EH (cell line): ENCODE data around the gene DNAJC1.
"Not testable (repeated sequence)": the region's sequence is repeated elsewhere in the genome, so short reads cannot be mapped to it uniquely, and the experiment has no call there.

Experiments used
- DNase-seq: peaks from one replicate; pipeline ENCODE4 v3.0.0-alpha.2; 2015; ENCODE audit warnings: low read depth

The DNAJC1 gene

GRCh38 chr10:21899736-21900135, 103.8 kb downstream of the DNAJC1 start:
- DNase-seq = no peak

DNA sequence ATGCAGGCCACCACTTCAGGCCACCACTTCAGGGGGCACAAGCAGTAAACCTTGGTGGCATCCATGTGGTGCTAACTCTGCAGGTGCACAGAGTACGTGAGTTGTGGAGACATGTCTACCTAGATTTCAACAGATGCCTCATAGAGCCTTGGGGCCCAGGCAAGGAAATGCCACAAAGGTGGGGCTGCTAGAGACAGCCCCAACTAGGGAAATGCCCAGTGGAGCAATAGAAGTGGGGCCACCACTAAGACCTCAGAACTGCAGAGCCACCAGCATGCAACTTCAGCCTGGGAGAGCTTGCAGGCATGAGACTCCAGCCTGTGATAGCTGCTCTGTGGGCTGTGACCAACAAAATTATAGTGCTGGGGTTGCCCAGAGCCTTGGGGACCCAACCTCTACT, 107.6 kb downstream of the DNAJC1 start:
- DNase-seq = no peak

DNA sequence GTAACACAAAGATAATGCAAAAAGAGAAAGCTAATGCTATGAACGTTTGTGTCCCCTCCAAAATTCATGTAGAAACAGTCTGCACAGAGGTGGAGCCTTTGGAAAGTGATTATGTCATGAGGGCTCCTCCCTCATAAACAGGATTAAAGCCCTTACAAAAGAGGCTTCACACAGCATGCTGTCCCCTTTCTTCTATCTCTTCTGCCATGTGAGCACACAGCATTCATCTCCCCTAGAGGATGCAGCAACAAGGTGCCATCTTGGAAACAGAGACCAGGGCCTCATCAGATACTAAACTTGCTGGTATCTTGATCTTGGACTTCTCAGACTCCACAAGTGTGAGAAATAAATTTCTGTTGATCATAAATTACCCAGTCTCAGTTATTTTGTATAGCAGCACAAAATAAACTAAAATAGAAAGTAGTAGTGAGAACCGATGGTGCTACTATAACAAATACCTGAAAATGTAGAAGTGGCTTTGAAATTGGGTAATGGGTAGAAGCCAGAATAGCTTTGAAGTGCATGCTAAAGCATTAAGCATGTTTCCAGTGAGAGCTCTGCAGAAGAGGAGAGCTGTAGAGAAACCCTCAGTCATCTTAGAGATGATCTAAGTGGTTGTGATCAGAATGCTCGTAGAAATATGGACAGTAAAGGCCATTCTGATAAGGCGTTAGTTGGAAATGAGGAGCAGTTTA, 108.7 kb downstream of the DNAJC1 start:
- no peak for DNase-seq

DNA sequence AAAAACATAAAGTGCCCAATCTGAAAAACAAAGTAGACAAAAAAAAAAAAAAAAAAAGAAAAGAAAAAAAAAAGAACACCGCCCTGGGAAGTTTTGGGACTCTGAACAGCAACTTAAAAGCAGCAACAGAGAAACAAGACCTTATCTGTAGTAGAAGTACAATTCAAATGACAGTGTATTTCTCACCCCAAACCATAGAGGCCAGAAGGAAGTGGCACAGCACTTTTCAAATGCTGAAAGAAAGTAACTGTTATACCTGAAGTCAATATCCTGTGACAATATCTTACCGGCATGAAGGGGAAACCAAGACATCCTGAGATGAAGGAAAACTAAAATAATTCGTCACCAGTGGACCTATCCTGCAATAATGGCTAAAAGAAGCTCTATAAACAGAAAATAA, 112.1 kb downstream of the DNAJC1 start:
- DNase-seq = no peak

GRCh38 chr10:21889477-21890275, 113.9 kb downstream of the DNAJC1 start:
- no peak for DNase-seq

DNA sequence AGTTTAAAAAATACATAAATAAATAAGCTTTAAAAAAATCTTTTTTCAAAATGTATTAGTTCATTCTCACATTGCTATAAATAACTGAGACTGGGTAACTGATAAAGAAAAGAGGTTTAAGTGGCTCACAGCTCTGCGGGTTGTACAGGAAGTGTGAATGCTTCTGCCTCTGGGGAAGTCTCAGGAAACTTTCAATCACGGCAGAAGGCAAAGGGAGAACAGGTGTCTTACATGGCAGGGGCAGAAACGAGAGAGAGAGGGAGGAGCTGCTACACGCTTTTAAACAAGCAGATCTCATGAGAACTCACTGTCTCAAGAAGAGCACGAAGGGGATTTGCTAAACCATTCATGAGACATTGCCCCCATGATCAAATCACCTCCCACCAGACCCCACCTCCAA, 114.6 kb downstream of the DNAJC1 start:
- DNase-seq = no peak

- DNase-seq = no peak
Observed at GRCh38 chr10:21885940-21886339, 117.6 kb downstream of the DNAJC1 start.

- DNase-seq = no peak
Observed at GRCh38 chr10:21873198-21873597, 130.3 kb downstream of the DNAJC1 start.

GRCh38 chr10:21872771-21873170, 130.8 kb downstream of the DNAJC1 start:
- DNase-seq = not testable (repeated sequence)

GRCh38 chr10:21870849-21871248, 132.7 kb downstream of the DNAJC1 start:
- DNase-seq = no peak

DNA sequence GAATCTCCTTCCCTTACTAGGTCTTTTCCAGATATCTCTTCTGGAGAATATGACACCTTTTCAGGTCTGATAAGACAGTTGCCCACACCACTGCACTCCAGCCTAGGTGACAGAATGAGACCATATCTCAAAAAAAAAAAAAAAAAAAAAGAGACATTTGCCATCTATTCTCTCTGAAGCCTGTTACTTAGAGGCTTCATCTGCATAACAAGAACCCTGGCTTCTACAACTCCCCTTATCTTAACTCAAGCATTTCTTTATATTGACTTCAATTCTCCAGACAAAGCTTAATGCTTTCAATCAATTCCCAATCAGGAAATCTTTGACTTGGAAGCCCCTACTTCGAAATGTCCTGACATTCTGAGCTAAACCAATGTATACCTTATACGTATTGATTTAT, 134.4 kb downstream of the DNAJC1 start:
- not testable (repeated sequence) for DNase-seq

- peak; percentile 6 for DNase-seq
Observed at GRCh38 chr10:21860718-21861117, 142.8 kb downstream of the DNAJC1 start.

DNA sequence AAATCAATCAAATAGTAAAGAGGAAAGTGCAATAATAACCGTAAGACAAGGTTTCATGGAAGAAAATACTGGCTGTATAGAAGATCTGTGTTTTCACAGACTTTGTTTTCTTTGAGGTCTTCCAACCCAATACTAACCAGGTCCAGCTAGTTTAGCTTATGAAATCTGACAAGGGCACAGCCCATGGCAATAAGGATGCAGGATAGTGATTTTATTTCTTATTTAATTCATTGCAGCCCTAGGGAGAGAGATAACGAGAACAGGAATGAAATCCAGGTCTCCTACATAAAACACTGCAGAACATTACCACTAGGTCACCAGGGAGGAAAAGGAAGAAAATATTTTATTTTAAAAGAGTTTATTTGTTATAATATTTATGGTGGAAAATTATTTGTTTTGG, 145.1 kb downstream of the DNAJC1 start:
- no peak for DNase-seq

- DNase-seq = no peak
Observed at GRCh38 chr10:21849607-21850006, 153.9 kb downstream of the DNAJC1 start.

- DNase-seq = no peak
Observed at GRCh38 chr10:21843645-21844044, 159.9 kb downstream of the DNAJC1 start.

GRCh38 chr10:21841273-21841672, 162.3 kb downstream of the DNAJC1 start:
- DNase-seq = not testable (repeated sequence)

GRCh38 chr10:21837487-21837886, 166.0 kb downstream of the DNAJC1 start:
- not testable (repeated sequence) for DNase-seq

DNA sequence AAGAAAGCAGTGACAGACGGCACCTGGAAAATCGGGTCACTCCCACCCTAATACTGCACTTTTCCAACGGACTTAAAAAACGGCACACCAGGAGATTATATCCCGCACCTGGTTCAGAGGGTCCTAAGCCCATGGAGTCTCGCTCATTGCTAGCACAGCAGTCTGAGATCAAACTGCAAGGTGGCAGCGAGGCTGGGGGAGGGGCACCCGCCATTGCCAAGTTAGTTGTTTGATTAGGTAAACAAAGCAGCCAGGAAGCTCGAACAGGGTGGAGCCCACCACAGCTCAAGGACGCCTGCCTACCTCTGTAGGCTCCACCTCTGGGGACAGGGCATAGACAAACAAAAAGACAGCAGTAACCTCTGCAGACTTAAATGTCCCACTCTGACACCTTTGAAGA, 169.0 kb downstream of the DNAJC1 start:
- DNase-seq = not testable (repeated sequence)

DNA sequence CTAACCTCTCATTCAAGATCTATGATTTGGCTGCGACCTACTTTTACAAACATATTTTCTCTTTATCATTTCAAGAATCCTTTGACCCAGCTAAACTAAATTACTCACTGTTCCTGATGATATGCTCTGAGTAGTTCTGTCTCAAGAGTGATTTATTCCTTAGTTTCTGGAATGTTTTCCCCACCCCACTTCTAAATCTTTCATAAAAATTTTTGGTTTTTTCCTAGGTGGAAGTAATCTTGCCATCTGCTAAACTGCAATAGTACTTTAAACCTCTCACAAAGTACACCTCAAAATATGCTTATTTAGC, 170.8 kb downstream of the DNAJC1 start:
- peak; percentile 7 for DNase-seq

- peak; percentile 58 for DNase-seq
Observed at GRCh38 chr10:21831986-21832820, 171.3 kb downstream of the DNAJC1 start.

GRCh38 chr10:21830037-21830436, 173.5 kb downstream of the DNAJC1 start:
- no peak for DNase-seq

DNA sequence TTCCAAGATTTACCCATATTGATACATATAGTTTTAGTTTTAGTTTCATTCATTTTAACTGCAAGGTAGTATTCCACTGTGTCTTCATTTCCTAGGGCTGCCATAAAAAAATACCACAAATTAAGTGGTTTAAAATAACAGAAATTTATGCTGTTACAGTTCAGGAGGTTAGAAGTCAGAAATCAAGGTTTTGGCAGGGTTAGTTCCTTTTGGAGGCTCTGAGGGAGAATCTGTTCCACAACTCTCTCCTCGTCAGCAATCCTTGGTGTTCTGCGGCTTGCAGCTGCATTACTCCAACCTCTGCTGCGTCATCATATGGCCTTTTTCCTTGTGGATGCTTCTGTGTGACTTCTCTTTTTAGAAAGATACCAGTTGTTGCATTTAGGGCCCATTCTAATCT, 176.2 kb downstream of the DNAJC1 start:
- no peak for DNase-seq

DNA sequence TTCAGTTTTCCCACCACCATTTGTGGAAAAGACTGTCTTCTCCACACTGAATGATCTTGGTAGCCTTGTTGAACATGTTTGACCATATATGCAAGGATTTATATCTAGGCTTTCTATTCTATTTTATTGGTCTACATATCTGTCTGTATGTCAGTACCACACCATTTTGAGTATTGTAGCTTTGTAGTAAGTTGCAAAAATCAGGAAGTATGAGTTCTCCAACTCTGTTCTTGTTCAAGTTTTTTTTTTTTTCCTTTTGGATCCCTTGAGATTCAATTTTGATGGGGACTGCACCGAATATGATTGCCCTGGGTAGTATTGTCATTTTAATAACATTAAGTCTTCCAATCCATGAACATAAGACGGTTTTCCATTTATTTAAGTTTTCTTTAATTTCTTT, 176.8 kb downstream of the DNAJC1 start:
- DNase-seq = no peak
